Measurements from ENCODE around the gene PHACTR3. TPM values are rescaled to one million over a fixed set of nuclear protein-coding genes. Genes with fewer than 3 reads are reported as not detected.
A peak's percentile ranks its signal among the peaks of the same experiment; 100 is the strongest.
"Not testable (repeated sequence)": the region's sequence is repeated elsewhere in the genome, so short reads cannot be mapped to it uniquely, and the experiment has no call there.

PHACTR3 gene
- total RNA-seq, 6 donors from 2014 or later: 5.5 to 30.8 (median 11.4) TPM

DNA sequence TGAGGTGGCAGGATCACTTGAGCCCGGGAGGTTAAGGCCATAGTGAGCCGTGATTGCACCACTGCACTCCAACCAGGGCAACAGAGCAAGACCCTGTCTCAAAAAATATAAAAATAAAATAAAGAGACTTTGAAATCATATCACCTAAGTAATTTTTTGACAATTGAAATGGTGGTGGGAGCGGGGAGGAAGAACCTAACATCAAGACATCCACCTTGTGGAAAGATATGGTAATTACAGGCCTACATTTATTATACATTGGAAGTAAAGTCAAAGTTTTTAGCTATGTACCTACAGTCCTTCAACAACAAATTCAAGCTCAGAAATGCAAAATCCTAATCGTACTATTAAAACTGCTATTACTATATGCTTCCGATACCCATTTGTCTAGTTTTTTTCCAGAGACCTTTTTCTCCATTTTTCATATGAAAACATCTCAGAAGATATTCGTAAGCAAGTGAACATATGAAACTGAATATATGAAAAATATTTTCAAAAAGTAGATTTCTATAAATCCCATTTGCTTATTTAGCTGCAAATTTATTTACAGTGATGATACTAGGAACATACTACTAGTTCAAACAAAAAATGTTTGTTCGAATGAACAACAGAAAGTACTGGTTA, 245.8 kb downstream of the PHACTR3 start:
- Histone ChIP-seq H3K9me3 (no peaks in the 10 kb centered on the region), H3K4me3 (no peak overlapping the region), H3K27ac (no peak overlapping the region), H3K36me3 (no peaks in the 10 kb centered on the region), H3K27me3 (no peaks in the 10 kb centered on the region), H3K4me1 (no peaks in the 10 kb centered on the region)
- TF ChIP-seq POLR2AphosphoS5 (IDR thresholded peaks at IDR 0.05): no peak
- TF ChIP-seq, protein P1, sequence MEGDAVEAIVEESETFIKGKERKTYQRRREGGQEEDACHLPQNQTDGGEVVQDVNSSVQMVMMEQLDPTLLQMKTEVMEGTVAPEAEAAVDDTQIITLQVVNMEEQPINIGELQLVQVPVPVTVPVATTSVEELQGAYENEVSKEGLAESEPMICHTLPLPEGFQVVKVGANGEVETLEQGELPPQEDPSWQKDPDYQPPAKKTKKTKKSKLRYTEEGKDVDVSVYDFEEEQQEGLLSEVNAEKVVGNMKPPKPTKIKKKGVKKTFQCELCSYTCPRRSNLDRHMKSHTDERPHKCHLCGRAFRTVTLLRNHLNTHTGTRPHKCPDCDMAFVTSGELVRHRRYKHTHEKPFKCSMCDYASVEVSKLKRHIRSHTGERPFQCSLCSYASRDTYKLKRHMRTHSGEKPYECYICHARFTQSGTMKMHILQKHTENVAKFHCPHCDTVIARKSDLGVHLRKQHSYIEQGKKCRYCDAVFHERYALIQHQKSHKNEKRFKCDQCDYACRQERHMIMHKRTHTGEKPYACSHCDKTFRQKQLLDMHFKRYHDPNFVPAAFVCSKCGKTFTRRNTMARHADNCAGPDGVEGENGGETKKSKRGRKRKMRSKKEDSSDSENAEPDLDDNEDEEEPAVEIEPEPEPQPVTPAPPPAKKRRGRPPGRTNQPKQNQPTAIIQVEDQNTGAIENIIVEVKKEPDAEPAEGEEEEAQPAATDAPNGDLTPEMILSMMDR (IDR thresholded peaks at IDR 0.05): peak; percentile 49 to 73 (median 64)
- DNase-seq (no peak), ATAC-seq (ENCODE audit: low FRiP score in 2 of 2) (no peak)
- 71% methylated on average over 7 of the region's 7 CpGs for WGBS, 2 donors

DNA sequence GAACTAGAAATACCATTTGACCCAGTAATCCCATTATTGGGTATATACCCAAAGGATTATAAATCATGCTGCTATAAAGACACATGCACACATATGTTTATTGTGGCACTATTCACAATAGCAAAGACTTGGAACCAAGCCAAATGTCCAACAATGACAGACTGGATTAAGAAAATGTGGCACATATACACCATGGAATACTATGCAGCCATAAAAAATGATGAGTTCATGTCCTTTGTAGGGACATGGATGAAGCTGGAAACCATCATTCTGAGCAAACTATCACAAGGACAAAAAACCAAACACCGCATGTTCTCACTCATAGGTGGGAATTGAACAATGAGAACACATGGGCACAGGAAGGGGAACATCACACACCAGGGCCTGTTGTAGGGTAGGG, 252.2 kb downstream of the PHACTR3 start:
- 91 to 100% methylated on average over 1 of the region's 1 CpG for WGBS, 2 donors
- ATAC-seq (ENCODE audit: low FRiP score in 2 of 2); H3K27me3 ChIP-seq; H3K4me1 ChIP-seq; H3K4me3 ChIP-seq; DNase-seq; H3K27ac ChIP-seq; H3K36me3 ChIP-seq: not testable (repeated sequence)
- H3K9me3 ChIP-seq: peaks cover 0 to 11% (median 0%) of the 10 kb centered on the region in 4 donors

DNA sequence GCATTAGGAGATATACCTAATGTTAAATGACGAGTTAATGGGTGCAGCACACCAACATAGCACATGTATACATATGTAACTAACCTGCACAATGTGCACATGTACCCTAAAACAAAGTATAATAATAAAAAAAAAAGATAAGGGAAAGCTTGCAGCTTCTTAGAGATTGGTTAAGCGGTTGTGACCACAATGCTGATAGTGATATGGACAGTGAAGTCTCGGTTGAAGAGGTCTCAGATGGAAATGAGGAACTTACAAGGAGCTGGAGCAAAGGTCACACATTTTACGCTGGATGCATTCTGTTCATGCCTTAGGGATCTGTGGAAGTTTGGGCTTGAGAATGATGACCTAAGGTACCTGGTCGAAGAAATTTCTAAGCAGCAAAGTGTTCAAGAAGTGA, 252.6 kb downstream of the PHACTR3 start:
- WGBS, 2 donors: 92 to 94% methylated on average over 5 of the region's 5 CpGs
- not testable (repeated sequence) for H3K27ac ChIP-seq; H3K36me3 ChIP-seq; H3K27me3 ChIP-seq; DNase-seq; ATAC-seq (ENCODE audit: low FRiP score in 2 of 2); H3K4me1 ChIP-seq; H3K4me3 ChIP-seq
- peaks cover 0 to 11% (median 0%) of the 10 kb centered on the region in 4 donors for H3K9me3 ChIP-seq

DNA sequence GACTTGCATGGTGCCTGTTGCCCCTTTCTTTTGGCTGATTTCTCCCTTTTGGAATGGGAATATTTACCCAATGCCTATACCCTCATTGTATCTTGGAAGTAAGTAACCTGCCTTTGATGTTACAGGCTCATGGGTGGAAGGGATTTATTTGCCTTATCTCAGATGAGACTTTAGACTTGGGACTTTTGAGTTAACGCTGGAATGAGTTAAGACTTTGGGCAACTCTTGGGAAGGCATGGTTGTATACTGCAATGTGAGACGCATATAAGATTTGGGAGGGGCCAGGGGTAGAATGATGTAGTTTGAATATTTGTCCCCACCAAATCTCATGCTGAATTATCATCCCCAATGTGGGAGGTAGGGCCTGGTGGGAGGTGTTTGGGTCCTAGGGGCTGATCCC, 253.6 kb downstream of the PHACTR3 start:
- no peaks in the 10 kb centered on the region for H3K27me3 ChIP-seq
- H3K9me3 ChIP-seq: peaks cover 0 to 11% (median 0%) of the 10 kb centered on the region in 4 donors
- DNase-seq (no peak), ATAC-seq (ENCODE audit: low FRiP score in 2 of 2) (no peak)
- TF ChIP-seq, protein P1 (IDR thresholded peaks at IDR 0.05): no peak
- TF ChIP-seq EP300 (IDR thresholded peaks at IDR 0.05) (no peak), POLR2A (IDR thresholded peaks at IDR 0.05) (no peak), POLR2AphosphoS5 (IDR thresholded peaks at IDR 0.05) (no peak)
- no peak overlapping the region for H3K4me3 ChIP-seq
- no peak overlapping the region for H3K27ac ChIP-seq
- no peaks in the 10 kb centered on the region for H3K36me3 ChIP-seq
- H3K4me1 ChIP-seq: no peaks in the 10 kb centered on the region
- 95 to 98% methylated on average over 2 of the region's 2 CpGs for WGBS, 2 donors

DNA sequence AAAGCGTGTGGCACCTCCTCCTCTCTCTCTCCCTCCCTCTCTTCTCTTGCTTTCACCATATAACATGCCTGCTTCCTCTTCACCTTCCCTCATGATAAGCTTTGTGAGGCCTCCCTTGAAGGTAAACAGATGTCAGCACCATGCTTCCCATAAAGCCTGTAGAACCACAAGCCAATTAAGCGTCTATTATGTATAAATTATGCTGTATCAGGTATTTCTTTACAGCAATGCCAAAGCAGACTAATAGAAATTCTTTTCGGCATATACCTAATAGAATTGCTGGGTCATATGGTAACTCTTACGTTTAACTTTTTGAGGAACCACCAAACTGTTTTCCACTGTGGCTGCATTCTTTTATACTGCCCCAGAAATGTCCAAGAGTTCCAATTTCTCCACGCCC, 254.1 kb downstream of the PHACTR3 start:
- peaks cover 0 to 11% (median 0%) of the 10 kb centered on the region in 4 donors for H3K9me3 ChIP-seq
- no peaks in the 10 kb centered on the region for H3K27me3 ChIP-seq
- DNase-seq: no peak
- H3K4me3 ChIP-seq: no peak overlapping the region
- no peaks in the 10 kb centered on the region for H3K4me1 ChIP-seq
- TF ChIP-seq POLR2A (IDR thresholded peaks at IDR 0.05) (no peak), POLR2AphosphoS5 (IDR thresholded peaks at IDR 0.05) (no peak), EP300 (IDR thresholded peaks at IDR 0.05) (no peak)
- TF ChIP-seq, protein P1 (IDR thresholded peaks at IDR 0.05): no peak
- H3K27ac ChIP-seq: no peak overlapping the region
- ATAC-seq (ENCODE audit: low FRiP score in 2 of 2): no peak
- no peaks in the 10 kb centered on the region for H3K36me3 ChIP-seq
- 92 to 97% methylated on average over 5 of the region's 5 CpGs for WGBS, 2 donors

DNA sequence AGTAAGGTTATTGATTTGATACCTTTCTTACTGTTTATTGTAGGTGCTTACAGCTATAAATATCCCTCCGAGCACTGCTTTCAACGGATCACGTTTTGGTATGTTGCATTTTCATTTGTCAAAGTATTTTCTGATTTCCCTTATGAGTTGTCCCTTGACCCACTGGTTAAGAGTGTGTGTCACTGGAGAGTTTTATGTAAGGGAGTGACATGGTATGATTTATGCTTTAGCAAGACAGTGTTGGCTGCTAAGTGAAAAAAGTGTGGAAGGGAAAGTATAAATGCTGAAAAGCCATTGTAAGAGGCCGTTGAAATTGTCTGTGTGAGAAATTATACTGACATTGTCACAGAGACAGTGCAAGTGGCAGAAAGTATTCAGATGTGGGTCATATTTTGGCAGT, 257.1 kb downstream of the PHACTR3 start:
- ATAC-seq (ENCODE audit: low FRiP score in 2 of 2): no peak

More for the DNA sequence above, 257.1 kb downstream of the PHACTR3 start:
- no peak overlapping the region for H3K27ac ChIP-seq
- H3K4me1 ChIP-seq: no peaks in the 10 kb centered on the region
- no peaks in the 10 kb centered on the region for H3K36me3 ChIP-seq
- H3K27me3 ChIP-seq: no peaks in the 10 kb centered on the region
- TF ChIP-seq POLR2AphosphoS5 (IDR thresholded peaks at IDR 0.05) (no peak), POLR2A (IDR thresholded peaks at IDR 0.05) (no peak), EP300 (IDR thresholded peaks at IDR 0.05) (no peak)
- TF ChIP-seq, protein P1 (IDR thresholded peaks at IDR 0.05): no peak
- WGBS, 2 donors: 81 to 87% methylated on average over 4 of the region's 4 CpGs
- no peak for DNase-seq
- no peak overlapping the region for H3K4me3 ChIP-seq
- peaks cover 0 to 11% (median 0%) of the 10 kb centered on the region in 4 donors for H3K9me3 ChIP-seq
